IMR-90 (cell line): ENCODE measurements around the gene OPN1SW. TPM values are rescaled to one million over a fixed set of nuclear protein-coding genes. Genes with fewer than 3 reads are reported as not detected.

Experiments
- ATAC-seq: fragments of 200-7000 bp; cut with Tn5 transposase; 2 replicates; pipeline ENCODE4 v1.9.1; 2020; ENCODE audit warnings: low read depth, mild to moderate bottlenecking, moderate library complexity
- BruUV-seq: library from RNA; stranded (reverse); fragments of 400-500 nt; replicated peaks from 2 replicates; lab custom pipeline; 2021; lab: Mats Ljungman, UMichigan
- CTCF ChIA-PET: fragments of 300-600 bp; formaldehyde crosslinking; extraction: SDS; loops from one replicate; lab custom pipeline; 2021; ENCODE audit warnings: antibody characterized with exemption; lab: Yijun Ruan, JAX
- POLR2A ChIA-PET: fragments of 300-600 bp; sonication (Branson Sonifier 250); formaldehyde crosslinking; loops from one replicate; lab custom pipeline; 2022; ENCODE audit warnings: antibody characterized with exemption; ENCODE audit not compliant: unreplicated experiment; lab: Charles Lee
- DNase-seq: peaks from one replicate; pipeline ENCODE4 v3.0.0; 2013
- H2AFZ ChIP-seq: replicated peaks from 2 replicates; pipeline ENCODE3; 2013; ENCODE audit warnings: low read length, mild to moderate bottlenecking; ENCODE audit not compliant: poor library complexity
- H2AK5ac ChIP-seq: 2 replicates; pipeline ENCODE4 v1.6.1; 2013; ENCODE audit warnings: low read depth, low read length, inconsistent platforms
- H2AK9ac ChIP-seq: replicated peaks from 2 replicates; pipeline ENCODE3; 2013; ENCODE audit warnings: mild to moderate bottlenecking, low read depth, low read length, moderate library complexity; ENCODE audit not compliant: poor library complexity
- H2BK120ac ChIP-seq: 2 replicates; pipeline ENCODE4 v1.6.1; 2013; ENCODE audit warnings: low read depth, low read length, inconsistent platforms
- H2BK15ac ChIP-seq: 3 replicates; pipeline ENCODE4 v1.6.1; 2013; ENCODE audit warnings: low read depth, low read length, inconsistent platforms
- H2BK20ac ChIP-seq: 2 replicates; pipeline ENCODE4 v1.6.1; 2013; ENCODE audit warnings: low read depth, mild to moderate bottlenecking, inconsistent platforms, low read length, moderate library complexity
- H2BK5ac ChIP-seq: 2 replicates; pipeline ENCODE4 v1.6.1; 2013; ENCODE audit warnings: mild to moderate bottlenecking, low read depth, low read length, inconsistent platforms; ENCODE audit not compliant: poor library complexity, severe bottlenecking
- H3K14ac ChIP-seq: replicated peaks from 2 replicates; pipeline ENCODE4 v1.6.1; 2013; ENCODE audit warnings: low read depth, low read length, inconsistent platforms
- H3K18ac ChIP-seq: 2 replicates; pipeline ENCODE4 v1.6.1; 2013; ENCODE audit warnings: low read depth, low read length, control low read depth
- H3K23ac ChIP-seq: 2 replicates; pipeline ENCODE4 v1.6.1; 2013; ENCODE audit warnings: low read depth, low read length, inconsistent platforms
- H3K27ac ChIP-seq: 2 replicates; pipeline ENCODE4 v1.5.1; 2013; ENCODE audit warnings: mild to moderate bottlenecking, control low read depth, low read length; ENCODE audit not compliant: insufficient read depth
- H3K27me3 ChIP-seq: 2 replicates; pipeline ENCODE4 v1.6.1; 2013; ENCODE audit warnings: low read length; ENCODE audit not compliant: control insufficient read depth, insufficient read depth
- H3K36me3 ChIP-seq: 2 replicates; pipeline ENCODE4 v1.6.1; 2013; ENCODE audit warnings: low read length, mixed read lengths; ENCODE audit not compliant: control insufficient read depth, insufficient read depth
- H3K4ac ChIP-seq: 2 replicates; pipeline ENCODE4 v1.6.1; 2013; ENCODE audit warnings: low read depth, low read length, inconsistent platforms
- H3K4me1 ChIP-seq: 2 replicates; pipeline ENCODE4 v1.6.1; 2013; ENCODE audit warnings: low read length, mixed read lengths; ENCODE audit not compliant: control insufficient read depth, insufficient read depth
- H3K4me2 ChIP-seq: 2 replicates; pipeline ENCODE4 v1.6.1; 2013; ENCODE audit warnings: low read depth, mild to moderate bottlenecking, control low read depth, low read length, moderate library complexity
- H3K4me3 ChIP-seq: 2 replicates; pipeline ENCODE4 v1.5.1; 2013; ENCODE audit warnings: low read depth, mild to moderate bottlenecking, control low read depth, low read length, moderate library complexity; ENCODE audit not compliant: insufficient read depth
- H3K56ac ChIP-seq: 2 replicates; pipeline ENCODE4 v1.6.1; 2013; ENCODE audit warnings: low read length, inconsistent platforms; ENCODE audit not compliant: insufficient read depth; ENCODE audit errors: extremely low read depth
- H3K79me1 ChIP-seq, 2 experiments: 2 replicates each; pipeline ENCODE4 v1.6.1; 2013; ENCODE audit warnings: low read length in 2 of 2, inconsistent platforms in 1 of 2, low read depth in 1 of 2
- H3K9ac ChIP-seq: 2 replicates; pipeline ENCODE4 v1.6.1; 2013; ENCODE audit warnings: low read depth, low read length, control low read depth
- H3K9me1 ChIP-seq: 2 replicates; pipeline ENCODE4 v1.6.1; 2013; ENCODE audit warnings: low read length, inconsistent platforms; ENCODE audit not compliant: insufficient read depth
- H3K9me3 ChIP-seq: 2 replicates; pipeline ENCODE4 v1.6.1; 2013; ENCODE audit warnings: low read length; ENCODE audit not compliant: control insufficient read depth, insufficient read depth
- H4K20me1 ChIP-seq: 2 replicates; pipeline ENCODE4 v1.6.1; 2013; ENCODE audit warnings: low read length, inconsistent platforms; ENCODE audit not compliant: insufficient read depth
- H4K5ac ChIP-seq: 2 replicates; pipeline ENCODE4 v1.6.1; 2013; ENCODE audit warnings: mild to moderate bottlenecking, low read depth, low read length, control low read depth
- H4K8ac ChIP-seq, 2 experiments: 2 replicates each; pipeline ENCODE4 v1.6.1; 2013; ENCODE audit warnings: low read depth in 2 of 2, low read length in 2 of 2, control low read depth in 1 of 2, inconsistent platforms in 1 of 2
- H4K91ac ChIP-seq: 2 replicates; pipeline ENCODE4 v1.6.1; 2013; ENCODE audit warnings: low read depth, low read length, inconsistent platforms; ENCODE audit not compliant: insufficient read depth
- MAFK ChIP-seq: IDR thresholded peaks from 2 replicates; pipeline ENCODE4 v1.6.1; 2012; ENCODE audit warnings: low read depth, low read length, improper control_type of control experiment
- SMC3 ChIP-seq: fragments of 150-350 bp; IDR thresholded peaks from 2 replicates; pipeline ENCODE4 v1.6.1; 2016; ENCODE audit warnings: low read depth, mild to moderate bottlenecking, antibody characterized with exemption, low read length, moderate library complexity
- WGBS, 2 experiments: methylation state at CpG; one replicate each; pipeline versions ENCODE4 v1.1.5 to v1.1.7; 2013; ENCODE audit warnings: missing lambda C conversion rate in 2 of 2; ENCODE audit not compliant: insufficient read length in 1 of 2; ENCODE audit errors: extremely low coverage in 2 of 2; 5-methylcytosine and 5-hydroxymethylcytosine counted together
- dilution Hi-C: fragments of 300-500 bp; cut with HindIII; formaldehyde crosslinking; loops from one replicate; pipeline ENCODE4 v1.14.3; 2018; ENCODE audit warnings: low sequenced_read_pairs; ENCODE audit not compliant: unreplicated experiment
- in situ Hi-C: fragments of 300-500 bp; cut with MboI; formaldehyde crosslinking; loops from 3 replicates; pipeline ENCODE4 v1.14.3; 2019; ENCODE audit warnings: low sequenced_read_pairs, inconsistent platforms, mixed read lengths
- intact Hi-C: fragments of 100-400 bp; cut with micrococcal nuclease; formaldehyde crosslinking; loops from 2 replicates; pipeline ENCODE4 v1.10.0; 2022
- polyA plus RNA-seq, 3 experiments: library from polyadenylated mRNA; depleted of rRNA; stranded (reverse); fragments of >200 nt; gene quantifications; 2 replicates each; pipeline ENCODE4 v1.2.3, GENCODE V29; 2012; ENCODE audit warnings: low replicate concordance in 1 of 3
- total RNA-seq: library from RNA; depleted of rRNA; stranded (reverse); fragments of >200 nt; gene quantifications from 2 replicates; pipeline ENCODE4 v1.2.3, GENCODE V29; 2012

Gene OPN1SW
- total and polyA plus RNA-seq, 2 of the 4 experiments (the other 2 are of a cell fraction), result not detected

GRCh38 chr7:128757203-128757602, 18.4 kb downstream of the OPN1SW start:
- Histone ChIP-seq H3K23ac (no peak overlapping the region), H2AFZ (no peak overlapping the region), H4K20me1 (peaks cover 75% of the 10 kb centered on the region), H3K4me1 (peaks cover 11% of the 10 kb centered on the region), H3K9me1 (peaks cover 9% of the 10 kb centered on the region), H3K9me3 (no peaks in the 10 kb centered on the region), H3K4ac (no peak overlapping the region), H2BK15ac (no peak overlapping the region), H3K27me3 (no peaks in the 10 kb centered on the region), H4K8ac (no peak overlapping the region; a peak in 1 of 4 replicates), H2AK9ac (no peak overlapping the region), H3K27ac (no peak overlapping the region; the same call in 1 of the 2 replicates), H3K79me1 (peaks cover 28 to 50% of the 10 kb centered on the region in 2 experiments), H2BK120ac (no peak overlapping the region), H3K14ac (no peak overlapping the region; the same call in 1 of the 2 replicates), H3K36me3 (peaks cover 39% of the 10 kb centered on the region), H4K91ac (no peak overlapping the region), H3K56ac (no peak overlapping the region), H3K4me3 (no peak overlapping the region), H2BK20ac (no peak overlapping the region), H3K18ac (no peak overlapping the region; the same call in 1 of the 2 replicates), H3K4me2 (no peak overlapping the region), H2AK5ac (peak overlapping the region; percentile 72; the same call in 1 of the 2 replicates), H3K9ac (no peak overlapping the region; the same call in 1 of the 2 replicates), H4K5ac (no peak overlapping the region), H2BK5ac (peak overlapping the region; percentile 85)
- intact Hi-C loops (loop anchor here (2.0 kb wide), 1 partner anchor 72 kb away; no protein-coding TSS in a partner anchor), dilution Hi-C loops (no loop called here), in situ Hi-C loops (no loop called here)
- DNase-seq (no peak), ATAC-seq (no peak)
- CTCF ChIA-PET, result interaction anchor here (0.6 kb wide), 1 partner anchor 12 kb away, joined by 7 read pairs; no protein-coding TSS in a partner anchor
- no CpG with 5 or more reads among the region's 2 CpGs for WGBS, 2 experiments
- no TSS peak for BruUV-seq
- TF ChIP-seq SMC3 (no peak), MAFK (0 out of 2 replicates have a peak, but pooled peaks have one; percentile 13)
- POLR2A ChIA-PET, result interaction anchor here (0.5 to 0.6 kb wide), 2 partner anchors 19 to 223 kb away, joined by 3 read pairs; no protein-coding TSS in a partner anchor
